Epithelial cell of esophagus (primary cell): Measurements from ENCODE around the gene LINC01488.

Experiments used
- DNase-seq: peaks from one replicate; pipeline ENCODE4 v3.0.0; 2010; ENCODE audit warnings: low read depth
- H3K4me3 ChIP-seq: 2 replicates; pipeline ENCODE4 v1.5.1; 2011; ENCODE audit warnings: mild to moderate bottlenecking, low read length, control low read depth
- TF ChIP-seq, protein P1 (sequence below): IDR thresholded peaks from 2 replicates; pipeline ENCODE4 v1.5.1; 2011; ENCODE audit warnings: low read depth, mild to moderate bottlenecking, low read length, control low read depth, inconsistent platforms; ENCODE audit not compliant: insufficient read depth; ENCODE audit errors: missing control alignments

LINC01488 gene

DNA sequence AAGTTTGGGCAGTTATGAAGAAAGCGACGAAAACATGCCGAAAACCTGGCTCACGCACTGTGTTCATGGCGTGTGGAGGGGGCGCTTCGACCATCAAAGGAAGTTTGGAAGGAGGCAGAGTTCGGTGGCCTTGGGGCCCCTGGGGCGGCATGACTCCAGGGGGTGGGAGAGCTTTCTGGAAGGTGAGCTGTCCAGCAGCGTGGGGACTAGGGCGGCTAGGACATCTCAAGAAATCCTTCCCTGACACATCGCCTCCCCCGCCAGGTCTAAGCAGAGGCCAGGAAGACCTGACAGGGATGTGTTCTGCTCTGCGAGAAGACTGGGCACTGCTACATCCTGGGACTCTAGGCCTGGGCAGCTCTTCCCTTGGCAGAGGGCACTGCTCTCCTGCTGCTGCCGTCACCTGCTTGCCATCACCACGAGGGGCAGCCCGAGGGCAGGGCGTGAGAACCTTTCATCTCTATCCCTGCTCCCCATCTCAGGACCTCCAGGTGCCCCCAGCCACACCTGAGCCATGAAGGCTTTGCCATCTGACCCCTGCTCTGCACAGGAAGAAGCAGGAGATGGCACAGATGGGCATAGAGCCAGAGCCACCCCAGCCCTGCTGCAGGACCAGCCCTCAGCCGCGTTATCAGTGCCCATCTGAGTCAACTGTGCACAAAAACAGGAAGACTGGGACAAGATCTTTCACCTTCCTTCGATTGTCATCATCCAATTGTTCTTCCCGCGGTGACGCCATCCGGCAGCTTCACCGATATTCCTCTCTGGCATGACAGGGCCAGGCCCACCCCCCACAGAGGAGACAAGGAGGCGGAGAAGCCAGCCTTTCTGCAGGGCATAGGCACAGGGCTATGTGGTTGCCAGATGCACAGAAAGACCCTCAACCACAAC is 12.7 kb downstream of the LINC01488 start:
- no peak overlapping the region for H3K4me3 ChIP-seq
- DNase-seq, result no peak
- TF ChIP-seq, protein P1, sequence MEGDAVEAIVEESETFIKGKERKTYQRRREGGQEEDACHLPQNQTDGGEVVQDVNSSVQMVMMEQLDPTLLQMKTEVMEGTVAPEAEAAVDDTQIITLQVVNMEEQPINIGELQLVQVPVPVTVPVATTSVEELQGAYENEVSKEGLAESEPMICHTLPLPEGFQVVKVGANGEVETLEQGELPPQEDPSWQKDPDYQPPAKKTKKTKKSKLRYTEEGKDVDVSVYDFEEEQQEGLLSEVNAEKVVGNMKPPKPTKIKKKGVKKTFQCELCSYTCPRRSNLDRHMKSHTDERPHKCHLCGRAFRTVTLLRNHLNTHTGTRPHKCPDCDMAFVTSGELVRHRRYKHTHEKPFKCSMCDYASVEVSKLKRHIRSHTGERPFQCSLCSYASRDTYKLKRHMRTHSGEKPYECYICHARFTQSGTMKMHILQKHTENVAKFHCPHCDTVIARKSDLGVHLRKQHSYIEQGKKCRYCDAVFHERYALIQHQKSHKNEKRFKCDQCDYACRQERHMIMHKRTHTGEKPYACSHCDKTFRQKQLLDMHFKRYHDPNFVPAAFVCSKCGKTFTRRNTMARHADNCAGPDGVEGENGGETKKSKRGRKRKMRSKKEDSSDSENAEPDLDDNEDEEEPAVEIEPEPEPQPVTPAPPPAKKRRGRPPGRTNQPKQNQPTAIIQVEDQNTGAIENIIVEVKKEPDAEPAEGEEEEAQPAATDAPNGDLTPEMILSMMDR, result no peak

DNA sequence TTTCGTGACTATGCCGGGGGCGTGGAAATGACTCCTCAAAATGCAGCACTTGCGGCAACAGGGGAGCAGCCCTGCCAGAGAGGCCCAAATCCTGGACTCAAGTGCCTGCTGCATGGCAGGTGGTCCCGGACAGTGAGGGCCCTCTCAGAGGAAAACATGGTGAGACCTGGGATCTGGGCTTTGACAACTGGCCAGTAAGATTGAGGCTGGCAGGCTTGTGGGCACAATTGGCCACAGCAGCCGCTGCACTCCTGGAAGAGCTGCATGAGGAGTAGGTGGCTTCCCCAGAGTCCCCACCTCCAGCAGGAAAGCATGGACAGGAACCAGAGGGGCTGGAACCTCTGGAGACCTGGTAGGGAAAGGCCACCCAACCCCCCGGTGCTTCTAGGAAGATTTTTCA is 13.4 kb downstream of the LINC01488 start:
- DNase-seq, result no peak
- H3K4me3 ChIP-seq, result no peak overlapping the region
- TF ChIP-seq, protein P1, result no peak

DNA sequence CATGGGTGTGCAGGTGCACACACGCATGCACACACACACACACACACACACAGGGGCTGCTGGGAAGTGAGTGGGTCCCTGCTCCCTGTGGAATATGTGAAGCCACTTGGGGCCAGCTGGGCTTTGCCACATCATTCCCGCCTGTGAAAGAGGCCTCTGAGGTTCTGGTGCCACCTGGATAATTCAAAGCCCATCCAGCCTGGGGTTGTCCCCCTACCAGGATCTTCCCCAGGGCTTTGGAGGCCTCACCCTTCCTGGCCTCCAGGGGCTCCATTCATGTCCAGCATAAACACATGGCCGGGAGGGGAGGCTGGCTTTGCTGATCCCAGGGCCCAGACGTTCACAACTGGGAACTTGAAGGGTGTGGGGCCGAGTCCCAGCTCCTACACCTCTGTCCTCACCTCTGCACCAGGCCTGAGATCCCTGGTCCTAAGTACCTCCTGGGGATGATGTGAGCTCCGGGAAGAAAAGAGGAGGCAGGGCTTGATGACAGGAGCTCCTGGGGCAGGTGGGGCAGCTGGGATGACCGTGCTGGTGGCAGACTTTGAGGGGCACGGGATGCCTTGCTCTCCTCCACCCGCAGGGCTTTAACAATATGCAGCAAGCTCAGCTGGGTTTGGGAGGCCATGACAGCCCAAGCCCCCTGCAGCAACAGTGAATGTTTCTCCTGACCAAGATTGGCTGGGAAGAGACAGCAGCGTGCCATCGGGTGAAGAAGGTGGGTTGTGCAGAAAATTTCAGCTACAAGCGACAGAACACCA is 14.2 kb downstream of the LINC01488 start:
- DNase-seq, result no peak
- TF ChIP-seq, protein P1, result no peak
- no peak overlapping the region for H3K4me3 ChIP-seq

DNA sequence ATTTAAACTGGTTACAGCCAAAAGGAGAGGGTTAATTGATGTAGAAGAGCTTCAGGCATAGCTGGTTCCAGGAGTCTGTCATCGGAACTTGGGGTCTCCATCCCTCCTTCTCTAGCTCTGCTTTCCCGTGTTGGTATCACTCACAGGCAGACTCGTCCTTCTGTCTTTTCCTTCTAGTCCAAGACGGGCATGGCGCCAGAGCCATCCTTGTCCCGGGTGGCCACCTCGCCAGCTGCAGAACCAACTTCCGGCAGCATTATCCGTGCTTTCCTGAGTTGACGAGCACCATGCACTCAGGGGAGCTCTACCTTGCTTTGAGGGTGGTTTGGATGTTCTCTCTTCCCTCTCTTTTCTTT is 14.7 kb downstream of the LINC01488 start:
- TF ChIP-seq, protein P1, result no peak
- DNase-seq, result no peak
- no peak overlapping the region for H3K4me3 ChIP-seq

DNA sequence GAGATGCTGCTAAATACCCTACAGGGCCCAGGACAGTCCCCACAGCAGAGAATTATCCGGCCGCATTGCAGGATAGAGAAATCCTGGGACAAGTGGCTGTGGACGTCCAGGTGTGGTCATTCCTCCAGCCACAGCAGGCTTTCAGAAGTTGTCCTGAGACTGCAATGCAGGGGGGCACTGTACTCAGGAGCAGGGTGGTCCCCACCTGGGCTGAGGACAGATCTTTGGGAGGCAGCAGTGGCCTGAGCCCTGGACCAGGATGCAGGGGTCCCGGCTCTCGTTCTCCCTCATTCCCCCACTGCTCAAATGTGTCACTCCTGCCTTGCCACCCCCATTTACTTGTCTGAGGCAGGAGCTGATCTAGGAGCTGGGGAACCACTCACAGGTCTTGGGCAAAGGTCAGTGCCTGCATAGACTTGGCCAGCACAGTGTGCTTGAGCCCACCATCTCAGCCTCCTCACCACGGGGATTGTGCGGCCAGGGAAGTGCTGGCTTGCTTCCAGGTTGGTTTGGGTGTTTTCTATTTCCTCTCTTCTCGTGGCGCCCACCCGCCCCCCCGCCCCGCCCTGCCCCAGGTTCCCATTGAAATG is 15.3 kb downstream of the LINC01488 start:
- TF ChIP-seq, protein P1, result no peak
- DNase-seq, result no peak
- no peak overlapping the region for H3K4me3 ChIP-seq

DNA sequence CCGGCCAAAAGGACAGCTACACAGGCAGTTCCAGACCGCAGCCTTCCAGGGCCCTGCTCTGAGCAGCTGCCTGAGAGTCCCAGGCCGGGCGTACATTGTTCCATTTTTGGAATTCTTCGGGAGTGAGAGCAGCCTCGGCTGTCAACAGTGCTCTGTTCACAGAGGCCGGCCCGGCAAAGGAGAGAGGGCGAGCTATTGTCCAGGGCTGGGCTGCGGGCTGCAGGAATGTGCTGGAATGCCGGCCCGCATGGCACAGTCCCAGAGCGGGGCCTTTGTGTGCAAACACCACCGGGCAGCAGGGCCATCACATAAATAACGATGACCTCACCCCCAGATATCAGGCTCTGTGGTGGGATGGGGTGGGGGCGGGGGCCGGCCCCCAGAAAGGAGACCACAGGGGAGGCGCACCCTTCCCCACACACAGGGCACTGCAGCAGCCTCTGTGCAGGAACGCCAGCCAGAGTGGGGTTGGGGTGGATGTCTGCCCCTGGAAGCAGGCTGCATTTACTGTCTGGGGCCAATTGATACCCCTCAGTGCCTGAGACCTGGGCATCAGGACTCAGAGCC is 15.8 kb downstream of the LINC01488 start:
- peak; percentile 55 for DNase-seq
- TF ChIP-seq, protein P1, result no peak
- no peak overlapping the region for H3K4me3 ChIP-seq
